ENCODE data around the gene BAHD1.
"Not testable (repeated sequence)": the region's sequence is repeated elsewhere in the genome, so short reads cannot be mapped to it uniquely, and the experiment has no call there.

The BAHD1 gene

GRCh38 chr15:40448354-40448753 is 7.6 kb downstream of the BAHD1 start:
- DNase-seq, result no peak

- no peak for DNase-seq
Observed at GRCh38 chr15:40449275-40449674, 8.5 kb downstream of the BAHD1 start.

GRCh38 chr15:40450047-40450446 is 9.3 kb downstream of the BAHD1 start:
- no peak for DNase-seq

GRCh38 chr15:40451527-40452158 is 10.9 kb downstream of the BAHD1 start:
- no peak for DNase-seq

GRCh38 chr15:40452296-40453090 is 11.7 kb downstream of the BAHD1 start:
- DNase-seq, result no peak

- not testable (repeated sequence) for DNase-seq
Observed at GRCh38 chr15:40453941-40454340, 13.2 kb downstream of the BAHD1 start.

GRCh38 chr15:40454904-40455391 is 14.2 kb downstream of the BAHD1 start:
- DNase-seq, result peak; percentile 13

- no peak for DNase-seq
Observed at GRCh38 chr15:40456299-40456712, 15.6 kb downstream of the BAHD1 start.

- no peak for DNase-seq
Observed at GRCh38 chr15:40456738-40457137, 16.0 kb downstream of the BAHD1 start.

GRCh38 chr15:40458495-40459371 is 18.0 kb downstream of the BAHD1 start:
- no peak for DNase-seq

- DNase-seq, result no peak
Observed at GRCh38 chr15:40459391-40460015, 18.8 kb downstream of the BAHD1 start.

- DNase-seq, result no peak
Observed at GRCh38 chr15:40460404-40460803, 19.7 kb downstream of the BAHD1 start.

GRCh38 chr15:40461958-40462357 is 21.2 kb downstream of the BAHD1 start:
- no peak for DNase-seq

GRCh38 chr15:40463279-40463678 is 22.5 kb downstream of the BAHD1 start:
- no peak for DNase-seq

GRCh38 chr15:40463886-40464545 is 23.3 kb downstream of the BAHD1 start:
- DNase-seq, result no peak

GRCh38 chr15:40464595-40465185 is 23.9 kb downstream of the BAHD1 start:
- DNase-seq, result no peak

- no peak for DNase-seq
Observed at GRCh38 chr15:40465939-40466338, 25.2 kb downstream of the BAHD1 start.

- no peak for DNase-seq
Observed at GRCh38 chr15:40466426-40467260, 25.9 kb downstream of the BAHD1 start.

GRCh38 chr15:40467261-40467615 is 26.5 kb downstream of the BAHD1 start:
- no peak for DNase-seq

- no peak for DNase-seq
Observed at GRCh38 chr15:40468898-40469331, 28.2 kb downstream of the BAHD1 start.
